GM12878 (cell line): ENCODE results near the gene TECR. TPM values are rescaled to one million over a fixed set of nuclear protein-coding genes. Genes with fewer than 3 reads are reported as not detected.

ENCODE experiments used
- CHD1 ChIP-seq: IDR thresholded peaks from 2 replicates; pipeline ENCODE4 v1.6.1; 2012; ENCODE audit warnings: low read depth, low read length, improper control_type of control experiment
- GATAD2B ChIP-seq: fragments of 450-650 bp; conservative IDR thresholded peaks from 2 replicates; pipeline ENCODE4 v1.6.1; 2017; ENCODE audit warnings: low read depth, mild to moderate bottlenecking, moderate library complexity
- KAT2A ChIP-seq: conservative IDR thresholded peaks from 2 replicates; pipeline ENCODE4 v1.6.1; 2011; ENCODE audit warnings: low read depth, low read length; ENCODE audit not compliant: control insufficient read depth
- MTA3 ChIP-seq: IDR thresholded peaks from 2 replicates; pipeline ENCODE4 v1.6.1; 2012; ENCODE audit warnings: low read length, inconsistent platforms, borderline replicate concordance
- MYB ChIP-seq: fragments of 150-350 bp; IDR thresholded peaks from 2 replicates; pipeline ENCODE4 v1.6.1; 2014; ENCODE audit warnings: mild to moderate bottlenecking, low read depth, low read length, borderline replicate concordance
- NFIC ChIP-seq: IDR thresholded peaks from 2 replicates; pipeline ENCODE4 v1.6.1; 2012; ENCODE audit warnings: low read depth, mild to moderate bottlenecking, inconsistent platforms, low read length, moderate library complexity
- NFYA ChIP-seq: IDR thresholded peaks from 2 replicates; pipeline ENCODE4 v1.6.1; 2011; ENCODE audit warnings: low read depth, mild to moderate bottlenecking, low read length, improper control_type of control experiment, borderline replicate concordance
- NFYB ChIP-seq: IDR thresholded peaks from 2 replicates; pipeline ENCODE4 v1.6.1; 2011; ENCODE audit warnings: low read depth, mild to moderate bottlenecking, low read length, improper control_type of control experiment, moderate library complexity; ENCODE audit not compliant: insufficient read depth
- NR2C2 ChIP-seq: IDR thresholded peaks from 2 replicates; pipeline ENCODE4 v1.6.1; 2011; ENCODE audit warnings: borderline replicate concordance, low read depth; ENCODE audit not compliant: control insufficient read depth, insufficient read length
- POLR2AphosphoS5 ChIP-seq: IDR thresholded peaks from 2 replicates; pipeline ENCODE4 v1.6.1; 2011; ENCODE audit warnings: mild to moderate bottlenecking, low read length, inconsistent platforms
- SMARCA5 ChIP-seq: fragments of 450-650 bp; IDR thresholded peaks from 2 replicates; pipeline ENCODE4 v1.6.1; 2017; ENCODE audit warnings: mild to moderate bottlenecking
- SUPT20H ChIP-seq: IDR thresholded peaks from 2 replicates; pipeline ENCODE4 v1.6.1; 2011; ENCODE audit warnings: low read depth, mild to moderate bottlenecking, low read length, moderate library complexity, borderline replicate concordance; ENCODE audit not compliant: control insufficient read depth
- SUZ12 ChIP-seq: fragments of 200-600 bp; sonication (generic); IDR thresholded peaks from one replicate; pipeline ENCODE4 v1.6.1; 2018; ENCODE audit warnings: antibody characterized with exemption, mild to moderate bottlenecking; ENCODE audit not compliant: unreplicated experiment
- TCF12 ChIP-seq: IDR thresholded peaks from 2 replicates; pipeline ENCODE4 v1.6.1; 2011; ENCODE audit warnings: low read depth, mild to moderate bottlenecking, low read length
- YBX1 ChIP-seq: fragments of 450-650 bp; IDR thresholded peaks from 2 replicates; pipeline ENCODE4 v1.6.1; 2016; ENCODE audit warnings: antibody characterized with exemption
- ZNF217 ChIP-seq: fragments of 450-650 bp; IDR thresholded peaks from 2 replicates; pipeline ENCODE4 v1.6.1; 2017; ENCODE audit warnings: antibody characterized with exemption, mild to moderate bottlenecking
- polyA plus RNA-seq, 11 experiments: library from polyadenylated mRNA; depleted of rRNA in 4 of 11; unstranded in 6 of 11; stranded (reverse) in 5 of 11; fragments of >200 nt; fragmentation: Nextera tagmentation in 4 of 11; fragmentation: Illumina TruSeq in 1 of 11; extraction: Ambion mirVana in 4 of 11; extraction: Trizol in 1 of 11; gene quantifications; 1 replicate in 1 of 11; 2 replicates in 10 of 11; pipeline versions ENCODE4 v1.2.1 to v1.2.3, GENCODE V29; 2011 to 2016; ENCODE audit warnings: inconsistent platforms in 2 of 11, missing spikeins in 2 of 11, low read depth in 1 of 11
- total RNA-seq, 4 experiments: library from RNA; depleted of rRNA in 3 of 4; stranded (reverse); fragments of >200 nt in 3 of 4; fragmentation: Illumina TruSeq in 1 of 4; extraction: Trizol in 1 of 4; gene quantifications; 2 replicates each; pipeline versions ENCODE4 v1.2.1 to v1.2.3, GENCODE V29; 2013 to 2021
- TF ChIP-seq, protein P1 (sequence below): fragments of 450-650 bp; IDR thresholded peaks from 2 replicates; pipeline ENCODE4 v1.6.1; 2017; ENCODE audit warnings: mild to moderate bottlenecking, low read depth, inconsistent platforms; ENCODE audit not compliant: poor library complexity, severe bottlenecking
- TF ChIP-seq, protein P2 (sequence below): fragments of 450-650 bp; formaldehyde crosslinking; IDR thresholded peaks from 2 replicates; pipeline ENCODE4 v1.4.0; 2022; ENCODE audit warnings: mild to moderate bottlenecking, moderate library complexity
- TF ChIP-seq, protein P3 (sequence below): IDR thresholded peaks from 2 replicates; pipeline ENCODE4 v1.6.1; 2011; ENCODE audit warnings: borderline replicate concordance, low read depth, mild to moderate bottlenecking, moderate library complexity, mixed read lengths, low read length; ENCODE audit not compliant: insufficient read depth; ENCODE audit errors: extremely low read length
- TF ChIP-seq, protein P4 (sequence below): fragments of 150-350 bp; IDR thresholded peaks from 2 replicates; pipeline ENCODE4 v1.6.1; 2016; ENCODE audit warnings: low read depth, low read length

Gene TECR
- total and polyA plus RNA-seq, 10 of the 15 experiments (the other 5 are each of a cell fraction or from before 2014, with no cell fraction given), result 9.6 to 157 (median 64.2) TPM

DNA sequence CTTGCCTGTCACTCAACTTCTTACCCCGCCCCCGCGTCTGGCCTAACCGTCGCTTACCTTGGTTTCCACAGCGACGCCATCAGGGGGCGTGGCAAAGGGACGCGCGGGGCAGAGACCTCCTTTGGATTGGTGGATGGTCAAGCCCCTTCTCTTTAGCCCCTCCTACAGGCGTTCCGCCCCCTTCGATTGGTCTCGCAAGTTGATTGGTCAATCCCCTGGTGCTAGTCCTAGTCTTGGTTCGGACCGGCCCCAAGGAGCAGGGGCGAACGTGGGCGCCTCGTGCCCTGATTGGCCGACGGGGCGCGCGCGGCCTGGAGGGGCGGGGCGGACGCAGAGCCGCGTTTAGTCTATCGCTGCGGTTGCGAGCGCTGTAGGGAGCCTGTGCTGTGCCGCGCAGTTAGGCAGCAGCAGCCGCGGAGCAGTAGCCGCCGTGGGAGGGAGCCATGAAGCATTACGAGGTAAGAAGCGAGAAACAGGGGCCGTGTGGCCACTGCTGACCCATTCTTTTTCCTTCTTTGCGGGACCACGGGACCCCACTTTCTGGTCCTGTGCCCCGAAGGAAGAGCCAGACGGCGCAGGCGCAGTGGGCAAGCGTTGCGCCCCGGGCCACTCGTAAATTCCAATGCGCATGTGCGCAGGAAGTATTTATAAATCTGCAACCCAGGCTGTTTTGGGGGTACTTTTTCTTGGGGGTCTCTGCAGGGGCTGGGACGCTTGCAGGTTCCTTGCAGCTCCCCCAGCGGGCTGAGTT lies at the start of gene TECR (continued):
- TF ChIP-seq, protein P1, sequence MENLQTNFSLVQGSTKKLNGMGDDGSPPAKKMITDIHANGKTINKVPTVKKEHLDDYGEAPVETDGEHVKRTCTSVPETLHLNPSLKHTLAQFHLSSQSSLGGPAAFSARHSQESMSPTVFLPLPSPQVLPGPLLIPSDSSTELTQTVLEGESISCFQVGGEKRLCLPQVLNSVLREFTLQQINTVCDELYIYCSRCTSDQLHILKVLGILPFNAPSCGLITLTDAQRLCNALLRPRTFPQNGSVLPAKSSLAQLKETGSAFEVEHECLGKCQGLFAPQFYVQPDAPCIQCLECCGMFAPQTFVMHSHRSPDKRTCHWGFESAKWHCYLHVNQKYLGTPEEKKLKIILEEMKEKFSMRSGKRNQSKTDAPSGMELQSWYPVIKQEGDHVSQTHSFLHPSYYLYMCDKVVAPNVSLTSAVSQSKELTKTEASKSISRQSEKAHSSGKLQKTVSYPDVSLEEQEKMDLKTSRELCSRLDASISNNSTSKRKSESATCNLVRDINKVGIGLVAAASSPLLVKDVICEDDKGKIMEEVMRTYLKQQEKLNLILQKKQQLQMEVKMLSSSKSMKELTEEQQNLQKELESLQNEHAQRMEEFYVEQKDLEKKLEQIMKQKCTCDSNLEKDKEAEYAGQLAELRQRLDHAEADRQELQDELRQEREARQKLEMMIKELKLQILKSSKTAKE, result peak; percentile 18
- TF ChIP-seq NFYB (peak; percentile 80), MTA3 (no peak), TCF12 (0 out of 2 replicates have a peak, but pooled peaks have one; percentile 42), KAT2A (no peak), SUPT20H (no peak), SMARCA5 (peak; percentile 30; the same call in 1 of the 2 replicates), SUZ12 (no peak), YBX1 (no peak), MYB (no peak), POLR2AphosphoS5 (peak; percentile 98), GATAD2B (no peak; the same call in none of the 2 replicates), CHD1 (no peak), NFIC (no peak), ZNF217 (no peak), NFYA (no peak), NR2C2 (no peak)
- TF ChIP-seq, protein P2, sequence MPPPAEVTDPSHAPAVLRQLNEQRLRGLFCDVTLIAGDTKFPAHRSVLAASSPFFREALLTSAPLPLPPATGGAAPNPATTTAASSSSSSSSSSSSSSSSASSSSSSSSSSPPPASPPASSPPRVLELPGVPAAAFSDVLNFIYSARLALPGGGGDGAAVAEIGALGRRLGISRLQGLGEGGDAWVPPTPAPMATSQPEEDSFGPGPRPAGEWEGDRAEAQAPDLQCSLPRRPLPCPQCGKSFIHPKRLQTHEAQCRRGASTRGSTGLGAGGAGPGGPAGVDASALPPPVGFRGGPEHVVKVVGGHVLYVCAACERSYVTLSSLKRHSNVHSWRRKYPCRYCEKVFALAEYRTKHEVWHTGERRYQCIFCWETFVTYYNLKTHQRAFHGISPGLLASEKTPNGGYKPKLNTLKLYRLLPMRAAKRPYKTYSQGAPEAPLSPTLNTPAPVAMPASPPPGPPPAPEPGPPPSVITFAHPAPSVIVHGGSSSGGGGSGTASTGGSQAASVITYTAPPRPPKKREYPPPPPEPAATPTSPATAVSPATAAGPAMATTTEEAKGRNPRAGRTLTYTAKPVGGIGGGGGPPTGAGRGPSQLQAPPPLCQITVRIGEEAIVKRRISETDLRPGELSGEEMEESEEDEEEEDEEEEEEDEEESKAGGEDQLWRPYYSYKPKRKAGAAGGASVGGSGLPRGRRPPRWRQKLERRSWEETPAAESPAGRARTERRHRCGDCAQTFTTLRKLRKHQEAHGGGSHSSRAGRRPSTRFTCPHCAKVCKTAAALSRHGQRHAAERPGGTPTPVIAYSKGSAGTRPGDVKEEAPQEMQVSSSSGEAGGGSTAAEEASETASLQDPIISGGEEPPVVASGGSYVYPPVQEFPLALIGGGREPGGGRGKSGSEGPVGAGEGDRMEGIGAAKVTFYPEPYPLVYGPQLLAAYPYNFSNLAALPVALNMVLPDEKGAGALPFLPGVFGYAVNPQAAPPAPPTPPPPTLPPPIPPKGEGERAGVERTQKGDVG (CRISPR knock-in tag), result no peak
- TF ChIP-seq, protein P3, sequence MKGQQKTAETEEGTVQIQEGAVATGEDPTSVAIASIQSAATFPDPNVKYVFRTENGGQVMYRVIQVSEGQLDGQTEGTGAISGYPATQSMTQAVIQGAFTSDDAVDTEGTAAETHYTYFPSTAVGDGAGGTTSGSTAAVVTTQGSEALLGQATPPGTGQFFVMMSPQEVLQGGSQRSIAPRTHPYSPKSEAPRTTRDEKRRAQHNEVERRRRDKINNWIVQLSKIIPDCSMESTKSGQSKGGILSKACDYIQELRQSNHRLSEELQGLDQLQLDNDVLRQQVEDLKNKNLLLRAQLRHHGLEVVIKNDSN, result peak; percentile 17
- TF ChIP-seq, protein P4, sequence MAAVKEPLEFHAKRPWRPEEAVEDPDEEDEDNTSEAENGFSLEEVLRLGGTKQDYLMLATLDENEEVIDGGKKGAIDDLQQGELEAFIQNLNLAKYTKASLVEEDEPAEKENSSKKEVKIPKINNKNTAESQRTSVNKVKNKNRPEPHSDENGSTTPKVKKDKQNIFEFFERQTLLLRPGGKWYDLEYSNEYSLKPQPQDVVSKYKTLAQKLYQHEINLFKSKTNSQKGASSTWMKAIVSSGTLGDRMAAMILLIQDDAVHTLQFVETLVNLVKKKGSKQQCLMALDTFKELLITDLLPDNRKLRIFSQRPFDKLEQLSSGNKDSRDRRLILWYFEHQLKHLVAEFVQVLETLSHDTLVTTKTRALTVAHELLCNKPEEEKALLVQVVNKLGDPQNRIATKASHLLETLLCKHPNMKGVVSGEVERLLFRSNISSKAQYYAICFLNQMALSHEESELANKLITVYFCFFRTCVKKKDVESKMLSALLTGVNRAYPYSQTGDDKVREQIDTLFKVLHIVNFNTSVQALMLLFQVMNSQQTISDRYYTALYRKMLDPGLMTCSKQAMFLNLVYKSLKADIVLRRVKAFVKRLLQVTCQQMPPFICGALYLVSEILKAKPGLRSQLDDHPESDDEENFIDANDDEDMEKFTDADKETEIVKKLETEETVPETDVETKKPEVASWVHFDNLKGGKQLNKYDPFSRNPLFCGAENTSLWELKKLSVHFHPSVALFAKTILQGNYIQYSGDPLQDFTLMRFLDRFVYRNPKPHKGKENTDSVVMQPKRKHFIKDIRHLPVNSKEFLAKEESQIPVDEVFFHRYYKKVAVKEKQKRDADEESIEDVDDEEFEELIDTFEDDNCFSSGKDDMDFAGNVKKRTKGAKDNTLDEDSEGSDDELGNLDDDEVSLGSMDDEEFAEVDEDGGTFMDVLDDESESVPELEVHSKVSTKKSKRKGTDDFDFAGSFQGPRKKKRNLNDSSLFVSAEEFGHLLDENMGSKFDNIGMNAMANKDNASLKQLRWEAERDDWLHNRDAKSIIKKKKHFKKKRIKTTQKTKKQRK, result no peak
